ENCODE results near the gene CREBBP. TPM values are rescaled to one million over a fixed set of nuclear protein-coding genes. Genes with fewer than 3 reads are reported as not detected.

The CREBBP gene
- total RNA-seq, 2 donors from 2014 or later, result 65.0 to 103 TPM

- H3K36me3 ChIP-seq, result no peaks in the 10 kb centered on the region
- no peak overlapping the region for H3K27ac ChIP-seq
- no peak overlapping the region for H3K4me3 ChIP-seq
- H3K9me3 ChIP-seq, result no peaks in the 10 kb centered on the region
- TF ChIP-seq CTCF (IDR thresholded peaks at IDR 0.05), result no peak
- DNase-seq (ENCODE audit: low spot score) (no peak), ATAC-seq (ENCODE audit: insufficient number of reproducible peaks, low FRiP score, low read depth) (no peak)
- H3K27me3 ChIP-seq (replicated peaks; ENCODE audit: insufficient read depth), result no peaks in the 10 kb centered on the region
- peaks cover 33 to 51% of the 10 kb centered on the region in 2 donors for H3K4me1 ChIP-seq (ENCODE audit: control insufficient read depth in 1 of 2, low read depth in 2 of 2)
Measured at GRCh38 chr16:3837851-3838586, 42.5 kb downstream of the CREBBP start.

- DNase-seq (ENCODE audit: low spot score) (no peak), ATAC-seq (ENCODE audit: insufficient number of reproducible peaks, low FRiP score, low read depth) (no peak)
- H3K9me3 ChIP-seq, result no peaks in the 10 kb centered on the region
- no peak for TF ChIP-seq CTCF (IDR thresholded peaks at IDR 0.05)
- no peak overlapping the region for H3K27ac ChIP-seq
- peaks cover 25 to 38% of the 10 kb centered on the region in 2 donors for H3K4me1 ChIP-seq (ENCODE audit: control insufficient read depth in 1 of 2, low read depth in 2 of 2)
- no peaks in the 10 kb centered on the region for H3K27me3 ChIP-seq (replicated peaks; ENCODE audit: insufficient read depth)
- no peaks in the 10 kb centered on the region for H3K36me3 ChIP-seq
- no peak overlapping the region for H3K4me3 ChIP-seq
Measured at GRCh38 chr16:3836641-3837040, 43.9 kb downstream of the CREBBP start.

- Histone ChIP-seq H3K36me3 (no peaks in the 10 kb centered on the region), H3K4me1 (ENCODE audit: control insufficient read depth in 1 of 2, low read depth in 2 of 2) (peaks cover 15 to 30% of the 10 kb centered on the region in 2 donors), H3K9me3 (no peaks in the 10 kb centered on the region), H3K4me3 (no peak overlapping the region), H3K27ac (no peak overlapping the region), H3K27me3 (replicated peaks; ENCODE audit: insufficient read depth) (no peaks in the 10 kb centered on the region)
- TF ChIP-seq CTCF (IDR thresholded peaks at IDR 0.05), result no peak
- no peak for ATAC-seq (ENCODE audit: insufficient number of reproducible peaks, low FRiP score, low read depth)
- DNase-seq (ENCODE audit: low spot score), result no peak
Measured at GRCh38 chr16:3835089-3835602, 45.4 kb downstream of the CREBBP start.

GRCh38 chr16:3832668-3833067 is 47.8 kb downstream of the CREBBP start:
- H3K36me3 ChIP-seq, result no peaks in the 10 kb centered on the region
- H3K9me3 ChIP-seq, result no peaks in the 10 kb centered on the region
- ATAC-seq (ENCODE audit: insufficient number of reproducible peaks, low FRiP score, low read depth), result no peak
- no peak overlapping the region for H3K4me3 ChIP-seq
- DNase-seq (ENCODE audit: low spot score), result no peak
- no peak for TF ChIP-seq CTCF (IDR thresholded peaks at IDR 0.05)
- peaks cover 3 to 10% of the 10 kb centered on the region in 2 donors for H3K4me1 ChIP-seq (ENCODE audit: control insufficient read depth in 1 of 2, low read depth in 2 of 2)
- H3K27me3 ChIP-seq (replicated peaks; ENCODE audit: insufficient read depth), result no peaks in the 10 kb centered on the region
- no peak overlapping the region for H3K27ac ChIP-seq

- H3K36me3 ChIP-seq, result no peaks in the 10 kb centered on the region
- no peak for TF ChIP-seq CTCF (IDR thresholded peaks at IDR 0.05)
- ATAC-seq (ENCODE audit: insufficient number of reproducible peaks, low FRiP score, low read depth) (no peak), DNase-seq (ENCODE audit: low spot score) (no peak)
- H3K27me3 ChIP-seq (replicated peaks; ENCODE audit: insufficient read depth), result no peaks in the 10 kb centered on the region
- no peak overlapping the region for H3K4me3 ChIP-seq
- peaks cover 3 to 19% of the 10 kb centered on the region in 2 donors for H3K4me1 ChIP-seq (ENCODE audit: control insufficient read depth in 1 of 2, low read depth in 2 of 2)
- H3K27ac ChIP-seq, result no peak overlapping the region
- no peaks in the 10 kb centered on the region for H3K9me3 ChIP-seq
Measured at GRCh38 chr16:3830625-3831254, 49.8 kb downstream of the CREBBP start.

Measured in thoracic aorta (tissue), 2 donors.